Sigmoid colon (tissue), 4 donors: ENCODE data around the gene SRSF4.

ENCODE experiments used
- EP300 ChIP-seq, 4 donors: sonication (generic); formaldehyde crosslinking; IDR thresholded peaks; one replicate each; pipeline ENCODE4 v1.6.1; 2017; ENCODE audit warnings: antibody characterized with exemption in 4 of 4
- TF ChIP-seq, protein P1 (sequence below), 4 experiments: fragments of 450-650 bp in 3 of 4; fragments of 200-600 bp in 1 of 4; IDR thresholded peaks; one replicate each; pipeline ENCODE4 v1.5.1; 2016 to 2019; ENCODE audit warnings: antibody characterized with exemption in 4 of 4, mild to moderate bottlenecking in 3 of 4, moderate library complexity in 2 of 4

DNA sequence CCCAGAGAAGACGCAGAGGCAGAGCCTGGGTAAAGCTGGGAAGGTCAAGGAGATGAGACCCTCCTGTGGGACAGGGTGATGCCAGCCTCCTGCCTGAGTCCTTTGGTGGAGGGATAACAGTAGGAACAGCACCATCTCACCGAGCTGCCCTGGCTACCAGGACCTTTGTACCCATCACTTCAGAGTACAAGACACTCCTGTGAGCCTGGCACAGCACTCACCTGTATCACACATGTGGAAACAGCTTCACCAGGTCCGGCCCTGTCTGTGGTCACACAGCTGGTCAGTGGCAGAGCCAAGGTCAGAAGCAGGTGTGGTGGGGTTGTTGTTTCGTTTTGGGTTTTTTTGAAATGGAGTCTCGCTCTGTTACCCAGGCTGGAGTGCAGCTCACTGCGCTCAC, 53.0 kb downstream of the SRSF4 start:
- TF ChIP-seq, protein P1, sequence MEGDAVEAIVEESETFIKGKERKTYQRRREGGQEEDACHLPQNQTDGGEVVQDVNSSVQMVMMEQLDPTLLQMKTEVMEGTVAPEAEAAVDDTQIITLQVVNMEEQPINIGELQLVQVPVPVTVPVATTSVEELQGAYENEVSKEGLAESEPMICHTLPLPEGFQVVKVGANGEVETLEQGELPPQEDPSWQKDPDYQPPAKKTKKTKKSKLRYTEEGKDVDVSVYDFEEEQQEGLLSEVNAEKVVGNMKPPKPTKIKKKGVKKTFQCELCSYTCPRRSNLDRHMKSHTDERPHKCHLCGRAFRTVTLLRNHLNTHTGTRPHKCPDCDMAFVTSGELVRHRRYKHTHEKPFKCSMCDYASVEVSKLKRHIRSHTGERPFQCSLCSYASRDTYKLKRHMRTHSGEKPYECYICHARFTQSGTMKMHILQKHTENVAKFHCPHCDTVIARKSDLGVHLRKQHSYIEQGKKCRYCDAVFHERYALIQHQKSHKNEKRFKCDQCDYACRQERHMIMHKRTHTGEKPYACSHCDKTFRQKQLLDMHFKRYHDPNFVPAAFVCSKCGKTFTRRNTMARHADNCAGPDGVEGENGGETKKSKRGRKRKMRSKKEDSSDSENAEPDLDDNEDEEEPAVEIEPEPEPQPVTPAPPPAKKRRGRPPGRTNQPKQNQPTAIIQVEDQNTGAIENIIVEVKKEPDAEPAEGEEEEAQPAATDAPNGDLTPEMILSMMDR (IDR thresholded peaks at IDR 0.05): no peak
- TF ChIP-seq EP300 (IDR thresholded peaks at IDR 0.05): no peak
